ENCODE data around the gene TAF1B.

DNA sequence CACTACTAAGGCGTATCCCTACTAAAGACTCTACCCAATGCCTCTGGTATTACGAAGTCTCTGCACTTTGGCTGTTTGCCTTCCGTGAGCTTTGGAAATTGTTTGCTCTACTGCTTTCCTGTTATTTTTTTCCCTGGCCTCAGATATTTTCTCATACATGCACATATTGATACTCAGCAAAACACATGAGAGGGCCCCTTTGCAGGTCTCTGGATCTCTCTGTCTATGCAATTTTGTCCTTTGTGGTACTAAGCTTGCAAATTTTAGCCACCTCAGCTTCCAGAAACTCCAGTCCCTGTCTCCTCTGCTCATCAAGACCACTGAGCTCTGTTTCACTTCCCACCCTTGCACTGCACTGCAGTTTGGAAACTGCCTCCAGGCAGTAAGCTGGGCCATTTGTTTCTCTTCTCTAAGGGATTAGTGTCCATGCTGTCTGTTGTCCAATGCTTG is 46.6 kb downstream of the TAF1B start:
- TF ChIP-seq, protein P1, sequence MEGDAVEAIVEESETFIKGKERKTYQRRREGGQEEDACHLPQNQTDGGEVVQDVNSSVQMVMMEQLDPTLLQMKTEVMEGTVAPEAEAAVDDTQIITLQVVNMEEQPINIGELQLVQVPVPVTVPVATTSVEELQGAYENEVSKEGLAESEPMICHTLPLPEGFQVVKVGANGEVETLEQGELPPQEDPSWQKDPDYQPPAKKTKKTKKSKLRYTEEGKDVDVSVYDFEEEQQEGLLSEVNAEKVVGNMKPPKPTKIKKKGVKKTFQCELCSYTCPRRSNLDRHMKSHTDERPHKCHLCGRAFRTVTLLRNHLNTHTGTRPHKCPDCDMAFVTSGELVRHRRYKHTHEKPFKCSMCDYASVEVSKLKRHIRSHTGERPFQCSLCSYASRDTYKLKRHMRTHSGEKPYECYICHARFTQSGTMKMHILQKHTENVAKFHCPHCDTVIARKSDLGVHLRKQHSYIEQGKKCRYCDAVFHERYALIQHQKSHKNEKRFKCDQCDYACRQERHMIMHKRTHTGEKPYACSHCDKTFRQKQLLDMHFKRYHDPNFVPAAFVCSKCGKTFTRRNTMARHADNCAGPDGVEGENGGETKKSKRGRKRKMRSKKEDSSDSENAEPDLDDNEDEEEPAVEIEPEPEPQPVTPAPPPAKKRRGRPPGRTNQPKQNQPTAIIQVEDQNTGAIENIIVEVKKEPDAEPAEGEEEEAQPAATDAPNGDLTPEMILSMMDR (IDR thresholded peaks at IDR 0.05): no peak
- no peak for TF ChIP-seq TCF7L2 (IDR thresholded peaks at IDR 0.05; ENCODE audit: low read depth, low read length)
